ENCODE measurements around the gene CHAF1A. TPM values are rescaled to one million over a fixed set of nuclear protein-coding genes. Genes with fewer than 3 reads are reported as not detected.

Gene CHAF1A
- total and polyA plus RNA-seq, 2 of the 8 experiments (the other 6 are each of a cell fraction or from before 2014, with no cell fraction given) = 122 to 147 TPM

GRCh38 chr19:4365341-4365740 is 37.1 kb upstream of the CHAF1A start:
- H4K91ac ChIP-seq (replicated peaks; ENCODE audit: insufficient read length, low read length) = peak overlapping the region; percentile 27
- no peak overlapping the region for H2BK12ac ChIP-seq (ENCODE audit: low read depth, low read length)
- H3K9me3 ChIP-seq (ENCODE audit: insufficient read depth in 2 of 2, low read depth in 1 of 2, low read length in 1 of 2) = no peaks in the 10 kb centered on the region
- TF ChIP-seq RFX5 (IDR thresholded peaks at IDR 0.05; ENCODE audit: borderline replicate concordance, low read depth, low read length) (no peak), ASH2L (IDR thresholded peaks at IDR 0.05; ENCODE audit: low read length) (no peak), RBBP5 (IDR thresholded peaks at IDR 0.05; ENCODE audit: borderline replicate concordance, low read depth, low read length) (no peak), BCL11A (IDR thresholded peaks at IDR 0.05; ENCODE audit: low read depth in 2 of 2, low read length in 2 of 2) (no peak), CHD2 (IDR thresholded peaks at IDR 0.05; ENCODE audit: low read length) (no peak), POLR2AphosphoS5 (IDR thresholded peaks at IDR 0.05; ENCODE audit: low read depth, low read length) (0 out of 2 replicates have a peak, but pooled peaks have one; percentile 51)
- no peak overlapping the region for H2BK120ac ChIP-seq (replicated peaks; ENCODE audit: low read depth, low read length)
- H2BK15ac ChIP-seq (ENCODE audit: low read length) = no peak overlapping the region
- H3K27me3 ChIP-seq (replicated peaks in 1 of 4; ENCODE audit: control insufficient read depth in 3 of 4, extremely low read depth in 1 of 4, insufficient read depth in 3 of 4, low read length in 3 of 4) = no peaks in the 10 kb centered on the region
- H3K56ac ChIP-seq (replicated peaks; ENCODE audit: insufficient read length, low read depth, low read length) = no peak overlapping the region
- peaks cover 0 to 26% (median 11%) of the 10 kb centered on the region in 4 experiments; a peak in 5 of 7 replicates for H3K4me1 ChIP-seq (replicated peaks in 1 of 4; ENCODE audit: control insufficient read depth in 3 of 4, insufficient read depth in 4 of 4, low read length in 3 of 4)
- no peak overlapping the region for H3K4me3 ChIP-seq (ENCODE audit: extremely low read depth in 1 of 4, insufficient read depth in 2 of 4, low read depth in 3 of 4, low read length in 4 of 4)
- no peak overlapping the region for H3K4me2 ChIP-seq (ENCODE audit: insufficient read depth in 1 of 2, low read depth in 2 of 2, low read length in 2 of 2)
- H4K8ac ChIP-seq (ENCODE audit: extremely low read depth, insufficient read depth, low read length) = no peak overlapping the region; the same call in 1 of the 2 replicates
- H3K14ac ChIP-seq (ENCODE audit: insufficient read length) = no peak overlapping the region
- CTCF ChIA-PET (ENCODE audit: partially characterized antibody) = interaction anchor here (0.7 to 4.4 kb wide), 6 partner anchors 11 to 367 kb away, joined by 3 to 42 read pairs (median 8); no protein-coding TSS in a partner anchor
- POLR2A ChIA-PET (ENCODE audit: partially characterized antibody) = interaction anchor here (0.6 to 13.0 kb wide), 12 partner anchors 10 to 98 kb away, joined by 3 to 72 read pairs (median 4); partner anchors contain the start of genes MPND and SH3GL1
- H3K79me2 ChIP-seq (ENCODE audit: control insufficient read depth in 1 of 2, insufficient read depth in 2 of 2, low read length in 2 of 2) = no peaks in the 10 kb centered on the region
- DNase-seq (ENCODE audit: low read depth in 1 of 2, low spot score in 2 of 2) (peak in 1 of 2 experiments; percentile 53), FAIRE-seq (no peak)
- H2AK5ac ChIP-seq (ENCODE audit: low read depth, low read length) = no peak overlapping the region
- no peak overlapping the region for H3K23ac ChIP-seq (ENCODE audit: insufficient read length)
- no peak overlapping the region for H2AFZ ChIP-seq (ENCODE audit: low read length)
- WGBS, 2 experiments (ENCODE audit: extremely low coverage in 1 of 2, insufficient coverage in 1 of 2, insufficient read length in 1 of 2, insufficient replicate concordance in 2 of 2, low coverage in 1 of 2, low lambda C conversion rate in 2 of 2, missing lambda C conversion rate in 1 of 2) = 95% methylated on average over 14 of the region's 16 CpGs; no CpG with 5 or more reads in 1 of the 2 experiments
- H3K4ac ChIP-seq (replicated peaks; ENCODE audit: insufficient read length, low read depth, low read length) = no peak overlapping the region
- H3K23me2 ChIP-seq (ENCODE audit: low read depth, low read length) = no peaks in the 10 kb centered on the region
- H2BK5ac ChIP-seq (ENCODE audit: low read depth, low read length) = 0 out of 2 replicates have a peak overlapping the region, but pooled peaks have one; percentile 44
- H3K9ac ChIP-seq (replicated peaks in 1 of 4; ENCODE audit: extremely low read depth in 1 of 4, low read depth in 3 of 4, low read length in 3 of 4) = no peak overlapping the region
- peaks cover 15% of the 10 kb centered on the region for H3K79me1 ChIP-seq (ENCODE audit: low read depth, low read length)
- H3K36me3 ChIP-seq (ENCODE audit: control insufficient read depth in 2 of 4, insufficient read depth in 4 of 4, low read length in 3 of 4) = peaks cover 8 to 16% (median 10%) of the 10 kb centered on the region in 4 experiments; a peak in 5 of 8 replicates
- no peak overlapping the region for H4K5ac ChIP-seq (ENCODE audit: insufficient read length, low read depth, low read length)
- H4K20me1 ChIP-seq (replicated peaks in 1 of 2; ENCODE audit: control insufficient read depth in 1 of 2, insufficient read depth in 2 of 2, low read length in 2 of 2) = peaks cover 19 to 38% of the 10 kb centered on the region in 2 experiments
- no peak overlapping the region for H3K18ac ChIP-seq (ENCODE audit: extremely low read depth, low read length)
- H2BK20ac ChIP-seq (ENCODE audit: low read length) = no peak overlapping the region
- H3K27ac ChIP-seq (ENCODE audit: low read depth, low read length) = no peak overlapping the region
